Tongue (tissue), 2 donors: ENCODE measurements around the gene POC1A. TPM values are rescaled to one million over a fixed set of nuclear protein-coding genes. Genes with fewer than 3 reads are reported as not detected.

Experiments used
- DNase-seq: peaks from one replicate; pipeline ENCODE4 v3.0.0-alpha.2; 2015
- total RNA-seq: library from RNA; depleted of rRNA; stranded (reverse); fragments of >200 nt; gene quantifications from one replicate; pipeline ENCODE4 v1.2.3, GENCODE V29; 2014

Gene POC1A
- total RNA-seq, 1 donor from 2014 or later: 4.5 TPM

DNA sequence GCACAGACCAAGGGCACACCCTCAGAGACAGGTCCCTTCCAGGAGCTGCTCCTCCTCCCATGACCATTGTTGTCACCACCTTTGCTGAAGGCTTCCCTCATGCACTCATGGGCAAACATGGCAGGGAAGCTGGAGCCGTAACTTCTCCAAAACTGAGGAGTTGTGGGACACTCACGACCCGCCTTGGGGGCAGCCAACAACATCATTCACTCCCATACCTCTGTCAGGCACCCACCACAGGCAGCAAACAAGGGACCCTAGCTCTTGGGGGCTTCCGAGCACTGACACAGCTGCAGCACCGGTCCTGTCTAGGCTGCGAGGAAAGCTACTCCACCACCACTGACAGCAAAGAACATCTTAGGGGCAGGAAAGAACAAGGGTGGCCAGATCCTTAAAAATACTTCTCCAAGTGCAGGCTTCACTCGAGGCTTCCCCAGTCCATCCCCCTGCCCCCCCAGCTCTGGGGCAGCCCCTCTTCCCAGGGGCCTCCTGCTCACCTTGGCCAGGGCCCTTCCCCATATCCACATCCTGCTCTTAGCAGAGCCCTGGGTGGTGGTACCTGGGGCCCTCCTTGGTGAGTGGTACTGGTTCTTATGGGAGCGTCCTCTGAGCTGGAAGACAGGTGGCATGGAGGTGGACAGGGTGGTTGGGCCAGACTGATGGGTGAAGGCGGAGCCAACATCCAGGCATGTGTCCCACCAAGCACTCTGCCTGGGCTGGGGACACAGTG, 69.8 kb downstream of the POC1A start:
- no peak for DNase-seq

DNA sequence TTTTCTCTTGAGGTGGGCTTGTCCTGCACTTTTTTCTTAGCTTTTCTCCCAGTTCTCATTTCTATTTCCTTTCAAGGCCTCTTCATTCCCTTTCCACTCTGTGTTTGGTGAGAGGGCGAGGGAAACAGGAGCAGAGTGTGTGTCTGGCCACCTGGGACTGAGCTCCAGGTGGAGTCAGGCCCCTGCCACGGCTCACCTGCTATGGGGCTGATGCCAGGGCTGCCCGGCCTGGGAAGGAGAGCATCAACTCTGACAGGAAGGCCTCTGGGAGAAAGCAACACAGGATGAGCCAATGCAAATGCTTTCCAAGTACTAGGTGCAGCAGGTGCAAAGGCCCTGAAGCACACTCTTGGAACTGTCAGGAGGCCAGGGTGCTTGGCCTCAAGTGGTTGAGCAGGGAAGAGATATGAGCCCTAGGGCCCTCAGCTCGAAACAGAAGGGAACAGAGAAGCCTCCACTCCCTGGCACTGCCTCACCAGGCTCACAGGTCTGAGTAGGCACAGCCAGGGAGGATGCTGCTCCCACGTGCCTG, 70.6 kb downstream of the POC1A start:
- DNase-seq: no peak

DNA sequence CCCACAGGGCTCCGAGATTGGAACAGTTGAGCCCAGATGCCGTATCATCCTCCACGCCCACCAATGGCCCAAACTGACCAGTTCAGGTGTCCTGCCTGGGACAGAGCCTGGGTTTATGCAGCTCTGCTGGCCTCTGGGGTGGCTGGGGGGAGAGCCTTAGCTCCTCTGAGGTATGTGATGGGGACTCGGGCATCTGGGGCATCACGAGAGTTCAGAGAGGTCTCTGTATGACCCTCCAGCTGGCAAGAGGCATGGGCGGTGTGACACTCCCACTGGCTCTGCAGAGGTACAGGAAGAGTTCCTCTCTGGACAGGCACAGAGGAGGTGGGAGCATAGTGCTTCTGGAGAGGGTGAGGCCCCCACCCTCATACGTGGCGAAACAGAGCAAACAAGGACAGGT, 71.3 kb downstream of the POC1A start:
- no peak for DNase-seq

DNA sequence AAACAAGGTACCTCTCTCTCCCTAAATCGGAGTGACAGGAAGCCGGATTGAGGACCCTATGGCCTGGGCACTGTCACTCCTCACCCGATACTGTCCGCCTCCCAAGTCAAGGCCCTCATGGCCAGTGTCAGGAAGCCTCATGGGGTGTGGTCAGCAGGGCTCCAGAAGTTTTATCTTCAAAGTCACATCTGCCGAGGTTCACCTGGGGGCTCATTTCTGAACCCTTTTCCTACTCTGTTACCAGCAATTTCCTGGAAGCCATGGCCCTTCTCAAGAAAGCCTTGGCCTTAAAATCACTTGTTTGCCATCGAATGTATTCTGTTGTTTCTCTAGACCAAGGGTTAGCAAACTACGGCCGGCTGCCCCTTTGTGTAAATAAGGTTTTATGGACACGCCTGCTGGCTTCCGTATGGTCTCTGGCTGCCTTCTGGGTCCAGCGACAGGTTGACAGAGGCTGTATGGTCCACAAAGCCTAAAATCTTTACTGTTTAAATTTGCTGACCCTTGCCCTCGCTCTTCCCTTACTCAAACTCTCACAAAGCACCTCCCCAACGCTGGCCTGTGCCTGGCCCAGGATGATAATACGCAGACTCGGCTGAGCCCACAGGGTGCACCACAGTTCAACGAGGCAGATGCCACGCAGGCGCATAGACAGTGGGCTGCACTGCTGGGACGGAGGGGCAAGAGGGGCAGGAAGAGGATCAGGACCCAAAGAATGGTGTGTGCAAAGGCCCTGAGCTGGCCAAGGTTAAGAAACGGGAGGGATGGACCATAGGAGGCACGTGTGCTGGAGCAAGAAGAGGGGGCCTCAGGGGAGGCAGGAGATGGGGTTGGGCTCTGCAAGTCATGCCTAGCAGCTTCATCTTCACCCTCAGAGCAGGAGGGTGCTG, 73.1 kb downstream of the POC1A start:
- DNase-seq: no peak

DNA sequence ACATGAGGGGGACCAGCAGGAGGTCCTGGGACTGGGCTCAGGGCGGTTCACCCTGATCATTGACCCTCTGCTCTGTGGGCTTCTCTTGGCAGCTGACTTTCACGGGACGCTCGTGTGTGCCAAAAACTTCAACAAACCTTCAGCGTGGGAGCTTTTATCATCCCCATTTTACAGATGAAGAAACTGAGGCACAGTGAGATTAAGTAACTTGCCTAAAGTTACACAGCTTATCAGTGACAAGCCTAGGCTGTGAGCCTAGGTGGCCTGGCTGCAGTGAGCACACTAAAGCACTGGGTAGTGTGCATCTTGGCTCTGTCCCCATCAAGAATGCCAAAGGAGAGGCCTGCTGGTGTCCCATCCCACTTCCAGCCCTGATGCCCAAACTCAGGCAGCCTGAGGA, 74.3 kb downstream of the POC1A start:
- DNase-seq: no peak

DNA sequence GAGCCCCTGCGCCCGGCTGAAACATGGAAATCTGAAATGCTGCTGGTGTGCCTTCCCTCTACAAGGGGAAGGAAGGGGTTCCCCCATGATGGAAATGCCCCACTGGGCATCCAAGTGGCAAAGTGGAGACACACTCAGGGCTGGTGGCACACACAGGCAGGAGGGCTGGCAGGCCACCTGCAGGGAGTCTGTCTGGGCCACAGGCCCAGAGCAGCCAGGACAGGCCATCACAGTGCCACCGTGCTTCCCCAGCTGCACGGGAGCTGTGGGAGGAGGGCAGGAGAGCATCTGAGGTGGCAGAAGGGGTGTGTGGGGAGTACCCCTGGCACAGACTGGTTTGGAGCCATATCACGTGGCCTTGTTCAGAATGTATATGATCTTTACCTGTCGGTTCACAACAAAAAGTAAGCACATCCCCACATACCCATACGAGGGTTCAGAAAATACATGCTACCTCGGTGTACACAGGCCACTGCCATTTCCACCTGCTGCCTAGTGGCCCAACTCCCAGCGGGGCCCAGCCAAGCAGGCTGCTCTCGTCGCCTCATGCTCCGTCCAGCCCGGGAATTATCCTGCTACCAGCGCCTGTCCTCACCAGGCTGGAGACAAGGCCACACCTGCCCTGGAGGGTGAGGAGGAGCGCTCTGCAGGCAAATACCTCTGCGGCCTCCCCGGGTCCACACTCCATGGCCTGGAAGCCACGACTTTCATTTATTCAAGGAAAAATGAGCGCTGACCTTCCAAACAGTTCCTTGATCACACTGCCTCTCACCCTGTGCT, 75.3 kb downstream of the POC1A start:
- no peak for DNase-seq

DNA sequence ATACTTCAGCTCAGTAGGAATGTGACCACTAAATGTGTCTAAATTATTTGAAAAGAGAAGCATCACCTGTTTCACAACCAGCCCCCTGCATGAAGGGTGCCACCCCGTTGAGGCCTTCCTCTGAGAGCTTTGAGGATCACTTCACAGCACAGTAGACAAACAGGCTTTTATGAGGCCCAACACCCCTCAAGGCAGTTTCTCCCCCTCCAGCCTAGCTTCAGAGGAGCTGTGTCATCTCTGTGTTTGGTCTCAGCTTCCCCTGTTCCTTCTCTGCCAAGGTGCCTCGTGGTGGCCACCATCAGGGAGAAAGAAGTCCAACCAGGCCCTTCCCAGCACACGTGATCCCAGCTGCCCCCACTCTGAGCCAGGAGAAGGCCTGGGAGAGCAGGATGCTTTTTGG, 76.3 kb downstream of the POC1A start:
- DNase-seq: peak; percentile 54

DNA sequence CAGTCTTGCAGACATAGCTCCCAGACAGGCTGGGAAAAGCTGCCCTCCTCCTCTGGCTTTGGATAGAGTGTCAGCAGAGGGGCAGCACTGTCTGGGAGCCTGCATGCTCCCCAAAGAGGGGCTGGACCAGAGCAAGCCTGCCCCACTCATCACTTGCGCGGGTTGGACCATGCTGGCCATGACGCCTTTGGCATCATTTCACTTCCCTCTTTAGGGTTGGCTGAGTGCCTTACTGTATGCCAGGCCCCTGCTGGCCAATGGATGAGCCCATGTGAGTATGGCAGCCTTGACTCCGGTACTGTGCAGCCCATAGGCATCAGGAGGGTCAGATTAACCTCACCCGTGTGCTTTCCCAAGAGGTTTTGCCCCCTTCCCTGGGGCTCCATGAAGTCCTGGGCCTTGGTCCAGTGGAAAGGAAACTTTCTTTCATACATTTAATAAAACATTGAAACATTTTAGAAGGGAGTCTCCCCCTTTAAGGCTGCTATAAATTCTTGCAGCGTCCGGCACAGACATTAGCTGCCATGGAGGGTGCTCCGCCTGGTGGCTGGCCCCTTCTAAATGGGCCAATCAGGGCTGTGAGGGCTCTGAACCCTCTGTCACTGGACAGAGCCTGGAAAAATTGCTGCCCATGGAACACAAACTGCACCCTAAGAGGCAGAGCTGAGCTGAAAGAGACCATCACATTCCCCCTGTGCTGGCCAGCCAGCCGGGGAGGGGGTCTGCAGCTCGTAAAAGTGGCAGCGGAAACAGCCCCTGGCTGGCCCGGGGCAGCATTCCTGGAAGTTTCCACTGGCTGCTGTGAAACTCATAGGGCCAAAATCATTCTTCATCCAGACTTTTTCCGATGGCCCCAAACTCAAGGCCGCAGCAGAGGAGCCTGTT, 77.1 kb downstream of the POC1A start:
- DNase-seq: peak; percentile 74

DNA sequence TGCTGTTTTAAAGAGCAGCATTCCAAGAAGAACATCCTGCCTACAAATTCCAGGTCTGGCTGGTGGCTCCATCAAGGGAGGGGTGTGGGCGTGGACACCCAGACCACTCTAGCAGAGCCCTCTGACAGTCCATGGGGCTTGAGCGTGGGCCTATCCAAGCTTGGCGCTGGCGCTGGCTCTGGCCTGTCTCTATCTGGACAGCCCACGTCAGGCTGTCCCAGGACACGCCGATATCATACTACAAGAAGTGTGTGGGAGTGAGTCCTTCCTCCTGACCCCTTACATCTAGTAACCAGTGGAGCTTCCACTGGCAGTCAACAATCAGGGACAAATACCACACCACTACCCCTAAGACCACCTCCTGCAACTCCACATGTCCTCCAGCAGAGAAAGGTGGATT, 80.7 kb downstream of the POC1A start:
- no peak for DNase-seq

DNA sequence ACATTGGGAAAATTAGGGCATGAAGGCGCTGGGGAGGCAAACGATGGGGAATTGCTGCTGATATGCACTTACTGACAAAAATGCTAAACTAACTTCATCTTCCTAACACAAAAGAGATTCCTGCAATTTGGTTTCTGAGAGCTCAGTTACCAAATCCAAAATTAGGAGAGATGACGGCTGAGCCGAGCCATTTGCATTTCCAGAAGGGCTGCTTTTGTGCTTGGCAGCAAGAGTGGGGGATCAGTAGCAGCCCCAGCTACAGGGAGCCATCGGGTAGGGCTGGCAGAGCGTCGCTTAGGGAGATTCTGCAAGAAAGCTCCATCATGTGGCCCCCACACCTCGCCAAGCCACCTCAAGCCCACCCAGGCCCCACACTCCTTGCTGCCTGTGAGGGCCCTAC, 81.8 kb downstream of the POC1A start:
- no peak for DNase-seq

DNA sequence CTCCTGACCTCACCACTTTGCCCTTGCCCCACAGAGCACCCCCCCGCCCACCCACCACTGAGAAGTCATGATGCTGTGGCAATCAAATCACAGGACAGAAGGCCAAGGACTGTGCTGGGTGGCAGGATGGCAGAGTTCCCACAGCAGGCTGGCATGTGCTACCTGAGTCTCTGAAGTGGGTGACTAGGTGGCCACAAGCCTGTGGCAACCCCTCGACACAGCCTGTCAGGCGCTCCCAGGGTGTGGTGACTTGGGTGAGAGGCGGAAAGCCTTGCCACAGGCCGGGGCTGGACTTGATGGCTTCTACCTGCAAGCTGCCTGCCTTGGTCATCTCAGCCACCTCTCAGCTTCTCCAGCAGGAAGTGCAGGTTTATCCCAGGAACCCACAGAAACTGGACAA, 82.2 kb downstream of the POC1A start:
- no peak for DNase-seq

DNA sequence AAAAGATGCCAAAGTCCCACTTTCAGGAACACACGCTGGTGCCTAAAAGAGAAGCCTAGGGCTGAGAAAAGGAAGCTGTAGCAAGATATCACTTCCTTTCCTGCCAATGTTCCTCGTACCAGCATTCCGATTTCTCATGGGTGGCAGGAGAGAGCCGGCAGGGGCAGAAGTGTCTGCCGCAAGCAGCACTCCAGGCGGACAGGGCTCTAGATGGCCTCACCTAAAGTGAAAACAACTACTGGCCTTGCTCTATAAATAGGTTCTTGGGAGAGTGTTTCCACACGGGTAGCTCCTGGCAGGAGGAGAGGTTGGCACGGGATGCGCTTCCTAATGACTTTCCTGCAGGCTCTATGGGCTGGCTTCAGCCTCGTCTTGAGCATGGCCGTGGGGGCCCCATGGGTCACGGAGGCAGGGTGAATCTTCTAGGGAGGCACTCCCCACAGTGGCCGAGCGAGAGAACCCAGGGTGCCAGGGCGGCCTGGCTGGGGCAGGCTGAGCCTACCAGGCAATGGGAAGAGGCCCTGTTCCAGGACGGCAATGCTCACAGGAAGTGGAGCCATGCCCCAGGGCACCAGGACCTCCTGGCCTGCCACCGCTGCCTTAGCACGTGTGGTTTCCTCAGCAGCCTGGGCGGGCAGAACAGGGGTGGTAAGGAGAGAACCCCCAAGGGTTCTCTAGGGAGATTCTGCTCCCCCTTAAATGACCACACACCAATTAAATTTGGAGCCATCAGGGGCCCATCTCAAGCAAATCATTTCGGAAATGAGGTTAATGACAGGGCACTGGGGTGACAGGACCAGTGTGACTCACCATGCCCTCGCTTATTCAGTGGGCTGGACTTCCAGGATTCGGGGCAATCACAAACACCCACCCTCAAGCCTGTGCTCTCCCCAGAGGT, 83.2 kb downstream of the POC1A start:
- DNase-seq: no peak

DNA sequence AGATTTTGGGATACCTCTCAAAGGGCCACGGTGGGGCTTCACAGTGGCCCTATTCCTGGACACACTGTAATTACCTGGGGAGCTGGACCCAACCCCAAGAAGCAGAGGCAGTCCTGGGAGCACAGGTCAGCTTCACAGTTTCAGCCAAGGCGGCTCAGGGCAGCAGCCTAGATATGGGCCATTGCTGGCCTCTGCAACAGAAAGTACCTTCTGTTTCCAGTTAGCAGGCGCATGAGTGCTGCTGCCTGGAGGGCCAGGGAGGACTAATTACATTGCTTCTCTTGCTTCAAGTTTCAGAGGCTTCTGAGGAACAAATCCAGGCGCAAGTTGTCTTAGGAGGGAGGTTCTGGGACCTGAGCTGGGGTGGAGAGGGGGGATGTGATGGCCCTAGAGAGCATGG, 84.4 kb downstream of the POC1A start:
- DNase-seq: no peak

DNA sequence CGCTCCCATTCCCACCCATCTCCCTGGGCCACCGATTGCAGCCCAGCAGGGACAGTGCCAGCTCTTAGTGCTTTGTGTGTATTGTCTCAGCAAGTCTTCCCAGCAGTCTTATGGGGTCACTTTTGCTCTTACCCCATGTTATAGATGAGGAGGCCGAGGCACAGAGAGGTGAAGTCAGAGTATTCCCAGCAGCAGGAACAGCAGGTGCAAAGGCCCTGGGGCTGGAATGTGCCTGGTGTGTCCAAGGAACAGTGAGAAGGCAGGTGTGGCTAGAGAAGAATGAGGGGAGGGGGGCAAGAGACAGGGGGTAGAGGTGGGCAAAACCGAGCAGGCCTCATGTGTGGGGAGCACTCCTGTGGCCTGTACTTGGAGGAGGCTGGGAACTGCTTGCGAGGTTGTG, 85.1 kb downstream of the POC1A start:
- peak; percentile 12 for DNase-seq

DNA sequence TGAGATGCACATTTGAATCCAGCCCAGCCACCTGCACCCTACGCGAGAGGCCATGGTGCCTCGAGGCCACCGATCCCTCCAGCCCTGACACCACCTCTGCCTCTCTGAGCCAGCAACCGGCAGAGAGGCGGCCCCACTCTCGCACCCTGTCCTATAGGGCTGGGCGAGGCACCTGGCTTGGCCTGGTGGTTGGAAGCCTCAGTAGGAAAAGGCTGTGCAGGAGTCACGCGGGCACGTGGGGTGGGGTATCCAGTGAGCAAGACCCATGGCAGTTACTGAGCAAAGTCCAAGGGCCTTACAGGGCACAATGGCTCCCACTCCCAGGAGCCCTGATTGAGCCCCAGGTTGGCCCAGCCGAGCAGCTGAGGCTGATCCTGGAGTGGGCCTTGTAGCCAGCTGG, 85.5 kb downstream of the POC1A start:
- no peak for DNase-seq

DNA sequence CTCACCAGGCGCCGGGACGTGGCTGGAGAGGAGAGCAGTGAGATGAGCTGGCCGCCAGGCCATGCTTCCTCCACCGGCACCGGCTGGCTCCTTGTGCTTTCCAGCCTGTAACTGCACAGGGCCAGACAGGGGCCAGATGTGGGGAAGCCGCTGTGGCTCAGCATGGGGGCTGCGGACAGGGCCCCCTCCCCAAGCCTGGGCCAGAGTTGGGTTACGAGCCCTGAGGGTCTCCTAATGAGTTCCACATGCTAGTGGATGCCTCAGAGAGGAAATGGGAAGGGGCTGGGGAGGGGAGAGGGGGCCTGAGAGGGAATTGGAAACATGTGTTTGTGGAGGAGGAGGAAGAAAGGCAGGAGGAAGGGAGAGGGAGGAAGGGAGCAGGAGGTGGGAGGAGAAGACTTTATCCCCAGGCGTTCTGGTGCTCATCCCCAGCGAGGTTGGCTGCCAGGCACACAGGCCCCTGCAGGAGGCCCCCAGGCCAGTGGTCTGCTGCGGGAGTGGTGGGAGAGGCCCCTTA, 86.1 kb downstream of the POC1A start:
- DNase-seq: peak; percentile 91

DNA sequence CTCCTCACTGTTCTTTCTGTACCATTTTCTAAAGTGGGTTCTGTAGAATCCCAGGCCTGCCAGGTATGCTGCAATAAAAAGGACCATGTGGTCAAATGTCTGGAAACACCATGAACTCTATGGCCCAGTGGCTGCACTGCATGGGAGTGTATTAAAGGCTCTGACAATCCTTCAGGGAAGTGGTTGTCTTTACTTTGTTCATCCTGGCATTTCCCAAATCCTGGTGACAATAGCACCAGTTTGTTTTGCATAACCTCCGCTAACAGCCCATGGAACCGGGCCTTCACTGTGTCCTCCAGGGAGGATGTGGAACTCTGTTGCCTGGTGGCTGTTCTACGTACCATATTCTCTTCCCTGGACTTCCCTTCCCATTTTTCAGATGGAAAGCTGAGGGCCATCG, 86.7 kb downstream of the POC1A start:
- no peak for DNase-seq

DNA sequence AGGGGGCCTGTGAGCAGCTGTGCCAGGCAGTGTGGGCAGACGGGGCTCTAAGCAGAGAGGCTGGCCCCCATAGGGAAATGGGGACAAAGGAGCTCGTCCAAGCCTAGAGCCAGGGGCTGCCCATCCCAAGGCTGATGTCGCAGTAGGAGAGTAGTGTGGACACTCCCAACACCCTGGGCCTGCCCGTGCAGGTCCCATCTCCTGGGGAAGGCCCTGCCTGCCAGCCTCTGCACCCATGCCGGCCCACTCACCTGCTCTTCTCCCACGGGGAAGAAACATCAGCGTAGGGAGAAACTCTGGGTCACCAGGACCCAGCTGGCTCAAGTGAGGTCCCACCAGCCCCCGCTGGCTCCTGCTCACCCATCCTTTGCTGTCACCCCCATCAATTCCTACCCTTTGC, 87.2 kb downstream of the POC1A start:
- no peak for DNase-seq

DNA sequence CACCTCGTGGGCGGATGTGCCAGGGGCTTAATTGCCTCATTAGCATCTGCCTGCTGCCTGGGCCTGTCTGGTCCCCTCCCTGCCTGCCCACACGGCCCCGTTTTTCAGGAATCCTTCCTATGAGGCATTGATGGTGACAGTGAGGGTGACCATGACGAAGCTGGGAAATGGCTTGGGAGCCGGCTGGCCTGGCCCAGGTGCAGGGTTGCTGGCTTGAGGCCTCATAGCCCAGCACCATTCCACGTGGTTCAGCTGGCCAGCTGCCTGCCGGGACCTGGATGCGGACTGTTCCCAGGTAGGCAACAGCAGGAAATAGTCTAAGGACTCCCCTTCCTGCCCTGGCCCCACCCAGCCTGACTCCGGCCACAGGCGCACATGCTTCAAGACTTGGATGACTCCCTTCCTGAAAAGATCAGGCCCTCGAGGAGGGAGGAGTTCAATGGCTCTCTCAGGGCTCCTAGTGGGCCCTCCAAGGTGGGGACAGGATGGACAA, 88.9 kb downstream of the POC1A start:
- no peak for DNase-seq

DNA sequence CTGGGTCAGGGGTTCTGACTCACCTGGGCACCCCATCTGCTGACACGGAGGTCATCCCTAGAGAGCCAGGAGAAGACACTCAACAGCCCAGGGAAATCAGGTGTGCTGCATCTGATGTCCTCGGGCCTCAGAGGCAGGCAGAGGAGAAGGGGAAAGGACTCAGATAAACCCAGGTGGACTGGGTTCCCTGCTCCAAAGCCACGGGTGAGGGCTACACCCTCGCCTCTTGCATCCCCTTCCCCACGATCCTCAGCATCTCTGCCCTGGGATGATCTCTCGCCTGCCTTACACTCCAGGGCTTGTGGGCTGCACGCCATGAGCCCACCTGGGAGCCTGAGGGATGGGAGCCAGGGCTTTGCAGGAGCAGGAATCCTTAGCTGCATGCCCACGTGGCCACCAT, 89.7 kb downstream of the POC1A start:
- DNase-seq: no peak
